Measurements from ENCODE around the gene KCND2.
"Not testable (repeated sequence)": the region's sequence is repeated elsewhere in the genome, so short reads cannot be mapped to it uniquely, and the experiment has no call there.

Gene KCND2

GRCh38 chr7:120774481-120774880 is 501.5 kb downstream of the KCND2 start:
- no peak for DNase-seq

GRCh38 chr7:120775755-120776154 is 502.8 kb downstream of the KCND2 start:
- DNase-seq: no peak

- DNase-seq: not testable (repeated sequence)
These were observed 506.1 kb downstream of the KCND2 start for GRCh38 chr7:120779078-120779477.

GRCh38 chr7:120780451-120780850 is 507.5 kb downstream of the KCND2 start:
- DNase-seq: not testable (repeated sequence)

GRCh38 chr7:120780938-120781337 is 508.0 kb downstream of the KCND2 start:
- DNase-seq: no peak

GRCh38 chr7:120781924-120782323 is 508.9 kb downstream of the KCND2 start:
- not testable (repeated sequence) for DNase-seq

GRCh38 chr7:120783273-120783672 is 510.3 kb downstream of the KCND2 start:
- no peak for DNase-seq

GRCh38 chr7:120783721-120784120 is 510.7 kb downstream of the KCND2 start:
- DNase-seq: no peak

- DNase-seq: no peak
These were observed 512.1 kb downstream of the KCND2 start for GRCh38 chr7:120785095-120785494.

- peak; percentile 29 for DNase-seq
These were observed 519.3 kb downstream of the KCND2 start for GRCh38 chr7:120792091-120792860.

GRCh38 chr7:120792861-120793130 is 519.8 kb downstream of the KCND2 start:
- DNase-seq: no peak

GRCh38 chr7:120793213-120793936 is 520.4 kb downstream of the KCND2 start:
- DNase-seq: no peak

- DNase-seq: no peak
These were observed 521.2 kb downstream of the KCND2 start for GRCh38 chr7:120794106-120794729.

- DNase-seq: no peak
These were observed 524.2 kb downstream of the KCND2 start for GRCh38 chr7:120797026-120797645.

GRCh38 chr7:120799147-120799546 is 526.2 kb downstream of the KCND2 start:
- DNase-seq: no peak
